ENCODE data around the gene SHLD2.
"Not testable (repeated sequence)": the region's sequence is repeated elsewhere in the genome, so short reads cannot be mapped to it uniquely, and the experiment has no call there.

The SHLD2 gene

DNA sequence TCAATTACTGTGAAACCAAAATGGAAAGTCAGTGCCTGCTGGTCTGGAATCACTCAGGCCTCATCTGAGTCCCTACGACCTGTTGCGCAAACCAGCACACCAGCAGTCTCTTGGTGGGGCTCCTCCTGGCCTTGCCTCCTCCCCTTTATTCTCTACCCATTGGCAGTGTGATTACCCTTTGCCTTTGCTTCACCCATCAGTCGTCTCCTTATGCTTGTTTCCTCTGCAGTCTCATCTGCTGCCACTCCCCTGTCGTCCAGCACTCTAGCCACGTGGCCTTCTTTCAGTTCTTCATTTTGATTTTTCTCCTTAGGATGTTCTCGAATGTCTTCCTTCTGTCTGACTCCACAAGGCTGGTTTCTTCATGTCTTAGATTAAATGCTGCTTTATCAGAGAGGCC is 89.4 kb downstream of the SHLD2 start:
- DNase-seq (ENCODE audit: low read depth, low spot score); H3K9me3 ChIP-seq (ENCODE audit: low read depth, low read length); H3K4me3 ChIP-seq; H3K27ac ChIP-seq; H3K9ac ChIP-seq (ENCODE audit: insufficient read length); H3K36me3 ChIP-seq (ENCODE audit: insufficient read depth, low read length): not testable (repeated sequence)

DNA sequence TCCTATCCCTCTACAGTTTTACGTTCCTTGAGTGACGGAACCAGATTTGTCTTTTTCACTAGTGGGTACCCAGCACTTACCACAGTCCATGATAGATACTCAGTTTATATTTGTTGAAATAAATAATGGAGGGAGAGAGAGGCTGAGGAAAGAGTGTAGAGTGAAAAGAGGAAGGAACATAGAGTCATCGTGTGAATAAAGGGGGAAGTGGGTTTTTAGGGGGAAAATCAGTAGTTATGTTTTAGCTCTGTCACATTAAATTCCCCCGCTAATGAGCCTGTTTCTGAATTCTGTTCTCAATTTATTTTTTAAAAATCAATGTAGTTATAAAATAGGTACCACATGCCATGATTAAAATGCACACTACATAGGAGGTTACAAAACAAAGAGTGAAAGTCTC is 91.0 kb downstream of the SHLD2 start:
- not testable (repeated sequence) for H3K9me3 ChIP-seq (ENCODE audit: low read depth, low read length)

DNA sequence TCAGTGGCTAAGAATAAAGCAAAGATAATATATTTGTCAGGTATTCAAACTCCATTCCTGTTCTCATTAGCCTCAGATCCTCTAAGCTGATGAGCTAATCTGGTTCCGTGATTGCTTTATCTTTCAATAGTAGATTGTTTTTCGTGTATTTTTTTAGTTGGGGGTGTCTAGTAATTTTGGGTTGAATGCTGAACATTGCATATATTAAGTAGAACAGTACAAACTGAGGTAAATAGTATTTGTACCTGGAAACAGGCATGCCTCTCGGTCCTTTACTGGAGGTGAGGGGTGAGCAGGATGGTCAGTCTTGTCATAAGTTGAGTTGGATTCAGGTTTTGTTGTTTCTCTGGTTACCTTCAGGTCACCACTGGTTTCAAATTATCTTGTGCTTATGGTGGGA is 92.6 kb downstream of the SHLD2 start:
- not testable (repeated sequence) for H3K27ac ChIP-seq; H3K4me3 ChIP-seq; H3K9me3 ChIP-seq (ENCODE audit: low read depth, low read length); DNase-seq (ENCODE audit: low read depth, low spot score); H3K36me3 ChIP-seq (ENCODE audit: insufficient read depth, low read length); H3K9ac ChIP-seq (ENCODE audit: insufficient read length)

More for the DNA sequence above, 91.0 kb downstream of the SHLD2 start:
- H3K27ac ChIP-seq; H3K4me3 ChIP-seq; DNase-seq (ENCODE audit: low read depth, low spot score); H3K9ac ChIP-seq (ENCODE audit: insufficient read length); H3K36me3 ChIP-seq (ENCODE audit: insufficient read depth, low read length): not testable (repeated sequence)

DNA sequence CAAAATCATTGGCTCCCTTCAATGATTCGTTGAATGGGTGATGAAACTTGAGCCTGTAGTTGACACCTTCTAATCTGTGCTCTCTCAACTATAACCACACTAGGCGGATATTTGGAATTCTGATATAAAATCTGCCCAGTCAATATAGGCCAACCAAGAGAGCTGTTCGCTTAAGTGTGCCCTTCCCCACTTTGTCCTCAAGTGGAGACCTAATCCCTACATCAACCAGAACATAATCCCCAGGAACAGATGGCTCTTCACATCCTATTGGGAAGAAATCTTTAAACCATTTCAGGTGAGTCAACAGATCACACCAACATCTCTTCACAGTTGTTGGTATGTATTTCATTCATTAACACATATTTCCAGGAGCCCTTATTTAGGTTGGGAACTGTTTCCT is 96.8 kb downstream of the SHLD2 start:
- DNase-seq (ENCODE audit: low read depth, low spot score); H3K9ac ChIP-seq (ENCODE audit: insufficient read length); H3K4me3 ChIP-seq; H3K9me3 ChIP-seq (ENCODE audit: low read depth, low read length); H3K27ac ChIP-seq; H3K36me3 ChIP-seq (ENCODE audit: insufficient read depth, low read length): not testable (repeated sequence)

DNA sequence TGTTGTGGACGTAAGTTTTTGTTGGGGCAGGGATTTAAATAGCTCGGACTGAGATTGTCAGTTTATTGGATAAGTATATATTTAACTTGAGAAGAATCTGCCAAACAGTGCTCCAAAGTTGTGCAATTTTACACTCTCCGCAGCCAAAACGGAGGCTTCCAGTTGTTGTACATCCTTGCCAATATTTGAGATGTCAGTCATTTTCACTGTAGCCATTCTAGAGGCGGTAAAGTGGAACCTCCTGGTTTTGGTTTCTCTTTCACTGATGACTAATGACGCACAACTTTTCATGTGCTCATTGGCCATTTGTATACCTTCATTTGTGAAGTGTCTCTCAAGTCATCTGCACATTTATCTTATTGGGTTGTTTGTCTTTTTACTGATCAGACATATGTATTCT is 105.9 kb downstream of the SHLD2 start:
- not testable (repeated sequence) for H3K9ac ChIP-seq (ENCODE audit: insufficient read length); H3K9me3 ChIP-seq (ENCODE audit: low read depth, low read length); DNase-seq (ENCODE audit: low read depth, low spot score); H3K27ac ChIP-seq; H3K36me3 ChIP-seq (ENCODE audit: insufficient read depth, low read length); H3K4me3 ChIP-seq

DNA sequence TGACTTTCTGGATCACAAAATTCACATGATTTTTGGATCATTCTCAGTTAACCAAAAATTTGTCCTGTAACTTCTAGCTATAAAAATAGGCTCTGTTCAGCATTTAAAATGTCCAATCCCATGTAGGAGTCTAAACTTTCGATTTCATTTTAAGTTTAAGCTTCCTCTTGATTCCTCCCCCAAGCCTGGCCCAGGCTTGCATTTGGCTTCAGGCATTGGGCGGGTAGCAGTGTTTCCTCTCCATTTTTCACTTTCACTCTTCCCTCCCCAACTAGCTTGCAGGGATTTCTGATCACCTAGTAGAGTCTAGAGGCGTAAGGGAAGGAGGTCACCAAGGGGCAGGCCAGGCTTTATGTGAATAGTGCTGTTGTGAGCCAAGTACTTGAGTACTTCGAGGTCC is 109.8 kb downstream of the SHLD2 start:
- not testable (repeated sequence) for H3K9me3 ChIP-seq (ENCODE audit: low read depth, low read length); H3K27ac ChIP-seq; H3K9ac ChIP-seq (ENCODE audit: insufficient read length); H3K36me3 ChIP-seq (ENCODE audit: insufficient read depth, low read length); DNase-seq (ENCODE audit: low read depth, low spot score); H3K4me3 ChIP-seq

DNA sequence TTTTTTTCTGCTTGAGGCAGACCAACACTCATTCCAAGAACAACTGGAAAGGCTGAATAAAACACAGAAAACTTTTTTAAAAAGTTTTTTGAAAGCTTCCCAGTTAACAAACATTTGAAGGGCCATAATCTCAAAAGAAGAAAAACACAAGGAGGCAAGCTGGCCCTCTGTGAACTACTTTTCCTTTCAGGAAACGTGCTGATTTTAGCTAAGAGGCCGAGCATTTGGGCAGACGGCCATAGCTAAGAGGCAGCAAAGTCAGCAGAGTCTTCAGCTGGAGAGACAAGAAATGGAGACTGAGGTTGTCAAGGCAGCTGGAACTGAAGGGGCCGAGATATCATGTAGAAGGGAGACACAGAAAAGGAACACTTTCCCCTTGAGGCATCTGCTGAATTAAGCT is 111.9 kb downstream of the SHLD2 start:
- H3K36me3 ChIP-seq (ENCODE audit: insufficient read depth, low read length); H3K4me3 ChIP-seq; H3K9me3 ChIP-seq (ENCODE audit: low read depth, low read length); DNase-seq (ENCODE audit: low read depth, low spot score); H3K27ac ChIP-seq; H3K9ac ChIP-seq (ENCODE audit: insufficient read length): not testable (repeated sequence)

DNA sequence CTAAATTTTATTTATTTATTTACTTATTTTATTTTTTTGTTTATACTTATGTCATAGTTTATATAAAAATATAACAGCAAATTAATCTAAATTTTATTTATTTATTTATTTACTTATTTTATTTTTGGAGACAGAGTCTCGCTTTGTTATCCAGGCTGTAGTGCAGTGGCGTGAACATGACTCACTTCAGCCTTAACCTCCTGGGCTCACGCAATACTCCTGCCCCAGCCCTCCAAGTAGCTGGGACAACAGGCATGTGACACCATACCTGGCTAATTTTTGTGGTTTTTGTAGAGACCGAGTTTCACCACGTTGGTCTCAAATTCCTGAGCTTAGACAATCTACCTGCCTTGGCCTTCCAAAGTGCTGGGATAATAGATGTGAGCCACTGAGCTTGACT is 115.3 kb downstream of the SHLD2 start:
- not testable (repeated sequence) for DNase-seq (ENCODE audit: low read depth, low spot score); H3K36me3 ChIP-seq (ENCODE audit: insufficient read depth, low read length); H3K4me3 ChIP-seq; H3K9me3 ChIP-seq (ENCODE audit: low read depth, low read length); H3K9ac ChIP-seq (ENCODE audit: insufficient read length); H3K27ac ChIP-seq

DNA sequence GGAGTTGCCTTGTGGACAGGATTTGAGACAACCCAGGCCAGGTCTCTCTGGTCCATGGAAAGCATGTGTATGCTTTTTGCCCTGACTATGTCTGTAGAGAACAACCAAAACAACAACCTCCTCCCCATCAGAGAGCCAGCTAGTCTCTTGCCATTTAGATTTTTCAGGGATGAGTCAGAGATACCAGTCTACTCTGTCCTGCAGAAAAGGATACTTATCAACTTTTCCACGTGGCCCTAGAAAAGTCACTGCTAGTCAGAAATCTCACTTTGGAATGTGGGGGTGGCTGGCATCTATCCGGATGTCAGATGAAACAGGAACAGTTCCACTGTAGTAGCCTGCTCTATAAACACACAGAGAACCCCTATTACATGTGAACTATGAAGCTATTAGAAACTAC is 116.8 kb downstream of the SHLD2 start:
- not testable (repeated sequence) for H3K4me3 ChIP-seq; H3K9me3 ChIP-seq (ENCODE audit: low read depth, low read length); H3K36me3 ChIP-seq (ENCODE audit: insufficient read depth, low read length); H3K9ac ChIP-seq (ENCODE audit: insufficient read length); DNase-seq (ENCODE audit: low read depth, low spot score); H3K27ac ChIP-seq

DNA sequence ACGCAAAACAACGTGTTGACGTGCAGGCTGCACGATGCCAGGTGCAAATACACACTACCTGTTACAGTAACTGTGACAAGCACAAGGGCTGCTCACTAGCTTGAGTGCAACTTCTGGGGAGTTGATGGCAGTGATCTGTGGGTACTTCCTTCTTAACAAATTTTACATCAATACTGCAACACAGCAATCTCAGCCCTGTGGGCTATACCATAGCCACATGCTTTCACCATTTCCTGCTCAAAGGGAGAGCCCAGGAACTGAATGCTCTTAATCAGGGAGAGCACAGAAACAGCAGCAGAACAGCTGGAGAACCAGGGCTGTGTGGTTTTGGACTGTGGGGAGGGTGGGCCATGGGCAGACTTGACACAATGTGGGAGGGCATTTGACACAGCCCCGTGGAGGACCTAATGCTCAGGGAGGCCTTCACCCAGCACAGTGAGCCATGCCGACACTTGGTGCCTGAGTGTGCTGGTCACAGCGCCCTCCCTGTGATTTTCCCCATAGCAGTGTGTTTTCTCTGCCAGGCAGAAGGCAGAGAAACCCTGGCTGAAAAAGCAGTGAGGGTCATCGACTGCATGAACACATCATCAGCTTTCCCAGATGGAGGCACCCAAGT is 118.3 kb downstream of the SHLD2 start:
- not testable (repeated sequence) for H3K27ac ChIP-seq; H3K9ac ChIP-seq (ENCODE audit: insufficient read length); H3K36me3 ChIP-seq (ENCODE audit: insufficient read depth, low read length); H3K4me3 ChIP-seq; H3K9me3 ChIP-seq (ENCODE audit: low read depth, low read length); DNase-seq (ENCODE audit: low read depth, low spot score)

DNA sequence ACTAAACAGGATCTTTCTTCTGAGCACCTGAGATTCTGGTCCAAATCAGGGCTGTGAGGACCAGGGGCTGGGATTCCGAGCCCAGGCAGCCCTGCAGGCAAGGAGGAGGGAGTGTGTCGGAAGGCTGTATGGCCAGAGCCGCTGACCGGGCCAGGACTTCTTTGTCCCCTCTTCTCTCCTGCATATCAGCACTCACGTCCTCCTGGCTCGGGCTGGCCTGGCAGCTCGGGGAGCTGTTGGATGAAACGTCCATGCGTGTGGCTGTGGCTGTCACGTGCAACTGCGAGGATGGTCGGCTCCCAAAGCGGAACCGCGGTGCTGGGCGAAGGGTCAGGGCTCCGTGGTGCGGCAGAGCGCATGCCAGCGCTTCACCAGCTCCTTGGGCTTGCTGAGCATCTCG is 118.8 kb downstream of the SHLD2 start:
- H3K9ac ChIP-seq (ENCODE audit: insufficient read length); H3K36me3 ChIP-seq (ENCODE audit: insufficient read depth, low read length); H3K4me3 ChIP-seq; H3K9me3 ChIP-seq (ENCODE audit: low read depth, low read length); H3K27ac ChIP-seq; DNase-seq (ENCODE audit: low read depth, low spot score): not testable (repeated sequence)

DNA sequence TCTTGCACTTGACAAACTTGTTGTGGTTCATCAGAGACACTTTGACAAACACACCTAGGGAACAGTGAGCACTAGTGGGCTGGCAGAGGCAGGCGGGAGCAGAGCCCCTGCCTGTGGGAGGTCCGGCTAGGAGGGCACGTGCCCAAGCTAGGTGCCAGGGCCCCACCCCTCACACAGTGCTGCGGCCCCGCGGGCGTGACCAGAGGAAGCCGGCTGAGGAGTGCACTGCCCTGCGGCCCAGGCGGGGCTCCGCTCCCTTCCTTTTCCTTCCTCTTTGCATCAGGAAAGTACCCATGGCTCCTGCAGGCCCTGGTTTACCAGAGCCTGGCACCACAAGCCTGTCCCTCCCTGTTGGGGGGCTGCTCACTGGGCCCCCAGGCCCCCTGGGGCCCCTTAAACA is 121.1 kb downstream of the SHLD2 start:
- H3K27ac ChIP-seq; DNase-seq (ENCODE audit: low read depth, low spot score); H3K9me3 ChIP-seq (ENCODE audit: low read depth, low read length); H3K9ac ChIP-seq (ENCODE audit: insufficient read length); H3K36me3 ChIP-seq (ENCODE audit: insufficient read depth, low read length); H3K4me3 ChIP-seq: not testable (repeated sequence)

DNA sequence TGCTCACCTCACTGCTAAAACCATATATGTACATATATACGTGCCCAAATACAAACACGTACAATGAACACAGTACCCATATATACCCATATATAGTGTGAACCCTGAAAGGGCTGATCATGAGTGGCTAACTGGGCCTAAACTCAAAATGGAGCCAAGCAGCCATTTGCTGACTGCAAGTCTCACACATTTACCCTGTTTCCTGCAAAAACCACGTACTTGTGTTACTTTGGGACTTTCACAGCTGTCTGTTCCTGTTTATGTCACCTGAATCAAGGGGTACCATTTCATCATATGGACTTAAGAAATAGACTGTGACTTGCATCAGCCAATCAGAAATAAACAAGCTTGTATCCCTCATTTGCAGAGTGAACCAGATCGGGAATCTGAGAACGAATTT is 124.4 kb downstream of the SHLD2 start:
- H3K36me3 ChIP-seq (ENCODE audit: insufficient read depth, low read length); DNase-seq (ENCODE audit: low read depth, low spot score); H3K27ac ChIP-seq; H3K4me3 ChIP-seq; H3K9ac ChIP-seq (ENCODE audit: insufficient read length); H3K9me3 ChIP-seq (ENCODE audit: low read depth, low read length): not testable (repeated sequence)

DNA sequence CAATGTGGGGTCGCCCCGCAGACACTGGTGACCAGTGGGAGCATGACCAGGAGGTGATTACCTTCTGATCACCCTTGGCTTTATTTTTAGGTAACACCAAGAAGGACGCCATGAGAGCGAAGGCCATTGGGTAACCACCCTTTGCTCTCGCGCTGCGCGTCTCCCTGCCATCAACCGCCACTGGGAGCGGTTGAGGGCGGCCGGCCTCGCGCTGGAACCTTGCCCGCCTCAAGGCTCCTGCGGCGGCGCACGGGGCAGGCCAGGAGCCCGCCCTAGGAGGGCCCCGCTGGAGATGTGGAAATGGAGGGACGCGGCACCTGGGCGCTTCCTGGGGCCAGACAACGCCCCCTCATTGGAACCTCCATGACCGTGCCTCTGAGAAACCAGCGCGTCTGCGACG is 127.8 kb downstream of the SHLD2 start:
- not testable (repeated sequence) for H3K9me3 ChIP-seq (ENCODE audit: low read depth, low read length); H3K9ac ChIP-seq (ENCODE audit: insufficient read length); H3K27ac ChIP-seq; H3K36me3 ChIP-seq (ENCODE audit: insufficient read depth, low read length); DNase-seq (ENCODE audit: low read depth, low spot score); H3K4me3 ChIP-seq

DNA sequence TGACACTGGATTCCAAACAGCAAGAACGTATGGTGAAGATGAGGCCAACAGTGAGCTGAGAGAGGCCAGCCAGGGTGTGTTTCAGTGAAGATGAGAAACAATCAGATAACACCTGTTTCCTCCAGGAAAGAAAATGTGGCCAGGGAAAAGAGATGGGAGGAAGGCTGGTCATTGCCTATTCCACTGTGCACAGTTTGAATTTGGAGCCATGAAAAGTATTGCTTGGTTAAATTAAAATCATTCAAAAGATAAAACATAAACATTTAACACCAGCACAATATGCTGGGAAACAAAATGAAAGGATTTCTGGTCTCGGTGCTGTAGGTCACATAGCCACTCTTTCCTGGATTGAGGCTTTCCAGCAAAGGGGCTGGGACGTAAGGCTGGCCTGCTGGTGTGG is 130.1 kb downstream of the SHLD2 start, which contains the start of gene NUTM2A:
Gene NUTM2A (plus strand): TSS at position 301 of the 400 bp plus-strand sequence. CDS start 383 bp downstream, outside the sequence.
- not testable (repeated sequence) for H3K9ac ChIP-seq (ENCODE audit: insufficient read length); H3K36me3 ChIP-seq (ENCODE audit: insufficient read depth, low read length); H3K9me3 ChIP-seq (ENCODE audit: low read depth, low read length); DNase-seq (ENCODE audit: low read depth, low spot score); H3K27ac ChIP-seq; H3K4me3 ChIP-seq

Data from SK-N-MC (cell line).